EH (cell line): ENCODE measurements around the gene ADAM19.
"Not testable (repeated sequence)": the region's sequence is repeated elsewhere in the genome, so short reads cannot be mapped to it uniquely, and the experiment has no call there.

ENCODE experiments used
- DNase-seq: peaks from one replicate; pipeline ENCODE4 v3.0.0-alpha.2; 2015; ENCODE audit warnings: low read depth

ADAM19 gene

GRCh38 chr5:157485340-157485739, 90.2 kb downstream of the ADAM19 start:
- no peak for DNase-seq

- peak; percentile 30 for DNase-seq
Measured at GRCh38 chr5:157484768-157485167, 90.8 kb downstream of the ADAM19 start.

- DNase-seq: not testable (repeated sequence)
Measured at GRCh38 chr5:157482702-157483101, 92.9 kb downstream of the ADAM19 start.

- no peak for DNase-seq
Measured at GRCh38 chr5:157481666-157482065, 93.9 kb downstream of the ADAM19 start.

- no peak for DNase-seq
Measured at GRCh38 chr5:157481265-157481664, 94.3 kb downstream of the ADAM19 start.

GRCh38 chr5:157479612-157480510, 95.7 kb downstream of the ADAM19 start:
- no peak for DNase-seq

GRCh38 chr5:157479166-157479565, 96.4 kb downstream of the ADAM19 start:
- no peak for DNase-seq

GRCh38 chr5:157478726-157479125, 96.8 kb downstream of the ADAM19 start:
- DNase-seq: no peak

- no peak for DNase-seq
Measured at GRCh38 chr5:157477814-157478494, 97.6 kb downstream of the ADAM19 start.

- peak; percentile 81 for DNase-seq
Measured at GRCh38 chr5:157476702-157477408, 98.7 kb downstream of the ADAM19 start.

GRCh38 chr5:157475432-157475831, 100.1 kb downstream of the ADAM19 start:
- no peak for DNase-seq

- peak; percentile 97 for DNase-seq
Measured at GRCh38 chr5:157473383-157474320, 101.9 kb downstream of the ADAM19 start.

- peak; percentile 55 for DNase-seq
Measured at GRCh38 chr5:157471709-157472108, 103.9 kb downstream of the ADAM19 start.

- no peak for DNase-seq
Measured at GRCh38 chr5:157470631-157471030, 104.9 kb downstream of the ADAM19 start.

GRCh38 chr5:157469687-157470086, 105.9 kb downstream of the ADAM19 start:
- peak; percentile 57 for DNase-seq

- DNase-seq: no peak
Measured at GRCh38 chr5:157469073-157469472, 106.5 kb downstream of the ADAM19 start.

GRCh38 chr5:157468293-157468965, 107.1 kb downstream of the ADAM19 start:
- no peak for DNase-seq

- DNase-seq: peak; percentile 97
Measured at GRCh38 chr5:157464519-157465171, 110.9 kb downstream of the ADAM19 start.

- DNase-seq: peak; percentile 96
Measured at GRCh38 chr5:157463621-157464518, 111.7 kb downstream of the ADAM19 start.
